GM20000 (cell line): Measurements from ENCODE around the gene LSG1.
A peak's percentile ranks its signal among the peaks of the same experiment; 100 is the strongest.

Source experiments
- DNase-seq: peaks from one replicate; pipeline ENCODE4 v3.0.0; 2012; ENCODE audit warnings: low spot score
- CTCF ChIP-seq: IDR thresholded peaks from 2 replicates; pipeline ENCODE4 v1.5.1; 2012; ENCODE audit warnings: mild to moderate bottlenecking, control low read depth; ENCODE audit errors: extremely low read depth, missing control alignments

LSG1 gene

GRCh38 chr3:194686816-194687637 lies 15.0 kb upstream of the LSG1 start:
- DNase-seq = peak; percentile 48
- no peak for TF ChIP-seq CTCF

- DNase-seq = no peak
- no peak for TF ChIP-seq CTCF
These were observed 14.4 kb upstream of the LSG1 start for GRCh38 chr3:194686414-194686815.

- no peak for TF ChIP-seq CTCF
- peak; percentile 86 for DNase-seq
These were observed 13.9 kb upstream of the LSG1 start, which contains the start of gene FAM43A for GRCh38 chr3:194685718-194686413. FAM43A (plus strand) TSS chr3:194685883; CDS start chr3:194686827, 944 bp downstream.

GRCh38 chr3:194685065-194685717 lies 13.2 kb upstream of the LSG1 start:
- no peak for DNase-seq
- TF ChIP-seq CTCF = no peak

GRCh38 chr3:194683380-194683779 lies 11.4 kb upstream of the LSG1 start:
- DNase-seq = no peak
- no peak for TF ChIP-seq CTCF

- peak; percentile 83 for DNase-seq
- TF ChIP-seq CTCF = peak; percentile 72
These were observed 10.8 kb upstream of the LSG1 start for GRCh38 chr3:194682694-194683310.
